Measurements from ENCODE around the gene RGS10.

Gene RGS10

DNA sequence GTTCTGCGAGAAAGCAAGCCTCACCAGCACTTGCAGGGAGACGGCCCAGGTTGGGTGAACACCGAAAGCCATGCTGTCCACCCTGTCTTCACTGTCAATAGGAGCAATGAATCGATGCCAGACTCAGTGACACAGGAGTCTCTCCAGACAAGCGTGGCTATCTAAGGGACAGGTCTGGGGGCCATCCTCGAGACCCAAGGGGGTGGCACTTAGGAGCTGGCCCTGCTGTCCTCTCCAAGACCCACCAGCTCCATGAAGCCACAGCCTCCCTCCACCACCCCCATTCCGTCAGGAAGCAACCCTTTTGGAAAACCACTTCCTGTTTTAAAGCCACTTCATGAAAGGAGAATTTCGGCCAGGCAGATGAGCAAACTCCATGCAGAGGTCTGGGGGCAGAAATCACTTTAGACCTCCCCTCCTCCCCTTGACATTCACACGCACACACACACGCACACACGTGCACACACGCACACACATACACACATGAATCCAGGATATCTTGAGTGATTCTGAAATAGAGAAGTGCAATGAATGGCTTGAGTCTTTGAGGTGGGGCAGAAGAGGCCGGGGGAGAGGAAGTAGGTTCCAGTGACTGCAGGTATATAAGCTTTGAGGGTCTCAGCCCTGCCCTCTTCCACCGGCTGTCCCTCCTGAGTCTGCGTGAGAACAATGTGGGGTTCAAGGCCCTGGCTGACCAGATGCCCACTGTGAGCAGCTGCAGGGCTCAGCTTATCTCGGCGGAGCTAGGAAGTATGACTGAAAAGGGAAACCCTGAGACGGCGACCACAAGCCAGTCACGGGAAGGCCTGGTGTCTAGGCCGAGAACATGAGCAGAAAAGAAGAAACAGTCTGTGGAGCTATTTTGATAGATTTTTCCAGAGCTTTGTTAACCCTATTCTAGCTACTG, 25.0 kb downstream of the RGS10 start:
- peak; percentile 55 for DNase-seq

DNA sequence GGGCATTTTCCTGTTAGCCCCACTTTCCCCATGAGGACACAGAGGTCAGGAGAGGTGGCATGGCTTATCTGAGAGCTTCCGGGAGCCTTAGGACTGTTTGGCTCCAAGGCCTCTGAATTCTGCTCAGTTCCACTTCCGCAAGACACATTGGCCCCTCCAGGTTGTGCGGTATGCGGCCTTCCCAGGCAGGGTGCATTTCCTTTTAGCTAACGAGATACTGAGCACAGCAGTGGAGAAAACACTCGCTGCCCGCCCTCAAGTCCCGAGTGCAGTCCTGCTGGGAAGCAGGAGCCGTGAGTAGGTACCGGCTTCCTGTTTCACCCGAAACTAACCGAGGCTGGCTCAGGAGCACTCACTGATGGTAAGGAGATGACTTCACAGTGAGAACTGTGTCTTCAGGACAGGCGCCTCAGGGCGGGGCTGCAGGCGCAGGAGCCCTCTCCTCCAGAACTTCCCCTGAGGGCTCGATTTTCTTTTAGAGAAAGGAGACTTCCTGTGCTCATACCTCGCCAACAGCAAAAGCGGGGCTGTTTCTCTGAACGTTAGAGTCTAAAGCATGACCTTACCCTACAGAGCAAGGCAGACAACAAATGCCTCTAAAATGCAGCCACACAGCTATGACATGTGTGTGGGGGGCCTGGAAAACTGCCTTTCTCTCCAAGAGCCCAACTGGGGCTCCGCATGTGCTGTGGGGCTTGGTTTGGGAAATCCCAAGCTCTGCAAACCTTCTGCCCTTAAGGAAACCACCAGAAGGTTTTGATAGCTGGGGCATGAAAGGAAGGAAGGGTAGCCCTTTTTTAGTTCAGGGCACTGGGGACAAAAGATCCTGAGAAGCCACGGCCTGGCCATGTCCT, 25.9 kb downstream of the RGS10 start:
- DNase-seq: peak; percentile 56

DNA sequence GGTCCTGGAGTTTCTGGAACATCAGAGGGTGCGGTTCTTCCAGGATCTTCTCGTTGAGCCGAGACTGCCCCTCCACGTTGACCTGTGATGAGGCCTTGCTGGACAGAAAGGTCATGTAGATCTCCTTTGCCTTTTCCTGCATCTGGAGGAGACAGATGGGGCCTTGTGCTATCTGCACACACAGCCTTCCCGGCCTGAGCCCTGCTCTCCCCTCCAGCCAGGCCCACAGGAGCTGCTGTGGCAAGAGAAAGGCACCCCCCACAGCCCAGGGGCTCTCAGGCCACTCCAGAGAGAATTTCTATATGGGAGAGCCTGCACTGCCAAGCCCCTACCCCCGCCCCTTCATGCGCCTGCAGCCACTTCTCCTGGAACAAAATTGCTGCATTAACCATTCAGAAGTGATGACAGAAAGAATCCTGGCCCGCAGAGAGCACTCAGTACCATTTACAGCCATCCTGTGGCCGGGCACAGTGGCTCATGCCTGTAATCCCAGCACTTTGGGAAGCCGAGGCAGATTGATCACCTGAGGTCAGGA, 26.9 kb downstream of the RGS10 start:
- DNase-seq: no peak

DNA sequence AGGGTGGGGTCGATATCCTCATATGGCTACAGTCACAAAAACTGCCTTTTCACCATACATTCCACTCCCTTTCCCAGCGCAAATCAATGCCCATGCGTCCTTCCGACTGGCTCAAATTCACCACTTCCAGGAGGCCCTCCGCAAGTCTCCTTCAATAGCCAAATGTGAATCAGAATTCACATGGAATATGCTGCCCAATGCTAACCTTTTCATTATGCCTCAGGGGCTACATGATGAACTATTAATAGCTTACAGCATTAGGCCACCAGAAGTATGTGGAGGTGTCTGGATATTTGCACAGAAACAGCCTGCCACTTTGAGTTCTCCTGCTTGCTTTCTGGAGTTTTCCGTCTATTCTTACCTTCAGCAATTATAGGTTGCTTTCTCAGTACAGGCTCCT, 27.7 kb downstream of the RGS10 start:
- no peak for DNase-seq

DNA sequence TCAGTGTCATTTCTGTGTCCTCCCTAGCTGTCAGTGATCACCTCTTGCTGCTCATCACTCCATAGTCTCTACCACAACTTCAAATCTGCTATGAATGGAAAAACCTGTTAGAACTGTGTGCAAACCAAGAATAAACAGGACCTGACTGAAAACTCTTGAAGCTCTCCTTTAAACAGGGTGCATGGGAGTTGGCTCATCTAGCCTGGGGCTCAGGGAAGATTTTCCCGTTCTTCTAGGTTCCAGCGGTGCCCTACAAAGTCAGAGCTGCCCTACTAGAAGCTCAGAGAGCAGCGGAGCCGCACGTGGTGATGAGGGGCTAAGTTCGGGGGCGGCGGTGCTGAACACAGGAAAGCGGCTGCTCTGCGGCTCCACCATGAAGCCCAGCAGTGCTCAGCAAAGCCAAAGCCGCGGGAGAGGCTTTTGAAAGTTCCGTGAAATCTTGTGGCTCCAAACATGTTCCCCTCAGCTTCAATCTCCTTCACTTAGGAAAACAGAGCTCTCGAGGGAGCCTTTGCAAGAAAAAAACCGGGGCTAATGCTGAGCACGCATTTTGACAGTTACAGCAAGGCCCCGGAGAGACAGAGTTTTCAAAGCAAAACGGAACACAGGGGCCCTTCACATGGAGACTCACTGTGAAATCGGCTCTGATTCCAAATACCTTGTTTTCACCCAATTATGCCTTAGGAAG, 30.5 kb downstream of the RGS10 start:
- DNase-seq: no peak

DNA sequence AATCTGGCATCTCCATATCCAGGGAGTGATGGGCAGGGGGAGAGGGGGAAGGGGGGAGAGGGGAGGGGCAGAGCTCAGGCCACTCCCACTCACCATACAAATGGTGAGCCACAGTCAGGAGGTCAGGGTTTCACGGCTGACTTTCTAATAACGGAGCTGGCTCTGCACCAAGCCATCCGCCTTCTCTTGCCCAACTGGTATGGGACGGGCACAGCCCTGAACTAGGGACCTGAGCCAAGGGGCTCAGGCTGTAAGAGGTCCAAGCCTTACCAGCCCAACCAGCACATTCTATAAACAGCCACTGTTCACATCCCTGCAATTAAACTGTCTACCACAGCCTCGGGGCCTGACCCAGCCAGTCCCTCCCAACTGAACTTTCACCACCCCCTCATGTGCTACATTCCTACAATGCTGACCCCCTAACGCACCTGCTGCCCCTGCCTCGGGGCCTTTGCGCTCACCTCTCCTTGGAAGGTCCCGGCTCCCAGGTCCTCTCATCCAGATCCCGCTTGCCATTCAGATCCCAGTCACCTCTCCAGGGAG, 32.5 kb downstream of the RGS10 start:
- DNase-seq: no peak

DNA sequence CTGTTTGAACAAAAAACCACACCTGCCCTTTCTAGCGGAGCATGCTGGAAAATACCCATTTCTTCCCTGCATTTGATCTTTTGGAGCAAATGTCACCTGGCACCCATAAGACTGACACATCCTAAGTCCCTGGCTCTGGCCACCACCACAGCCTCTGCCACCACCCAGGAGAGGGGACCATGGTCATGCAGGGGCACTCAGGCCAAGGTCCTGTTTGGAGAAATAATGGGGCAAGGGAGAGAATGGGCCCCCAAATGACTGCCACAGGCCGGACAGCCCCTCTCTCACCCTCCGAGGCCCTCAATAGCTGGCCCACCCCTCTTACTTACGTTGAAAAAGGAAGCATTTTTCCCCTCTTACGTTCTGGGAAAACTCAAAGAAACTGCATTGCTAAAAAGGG, 35.4 kb downstream of the RGS10 start:
- DNase-seq: no peak

DNA sequence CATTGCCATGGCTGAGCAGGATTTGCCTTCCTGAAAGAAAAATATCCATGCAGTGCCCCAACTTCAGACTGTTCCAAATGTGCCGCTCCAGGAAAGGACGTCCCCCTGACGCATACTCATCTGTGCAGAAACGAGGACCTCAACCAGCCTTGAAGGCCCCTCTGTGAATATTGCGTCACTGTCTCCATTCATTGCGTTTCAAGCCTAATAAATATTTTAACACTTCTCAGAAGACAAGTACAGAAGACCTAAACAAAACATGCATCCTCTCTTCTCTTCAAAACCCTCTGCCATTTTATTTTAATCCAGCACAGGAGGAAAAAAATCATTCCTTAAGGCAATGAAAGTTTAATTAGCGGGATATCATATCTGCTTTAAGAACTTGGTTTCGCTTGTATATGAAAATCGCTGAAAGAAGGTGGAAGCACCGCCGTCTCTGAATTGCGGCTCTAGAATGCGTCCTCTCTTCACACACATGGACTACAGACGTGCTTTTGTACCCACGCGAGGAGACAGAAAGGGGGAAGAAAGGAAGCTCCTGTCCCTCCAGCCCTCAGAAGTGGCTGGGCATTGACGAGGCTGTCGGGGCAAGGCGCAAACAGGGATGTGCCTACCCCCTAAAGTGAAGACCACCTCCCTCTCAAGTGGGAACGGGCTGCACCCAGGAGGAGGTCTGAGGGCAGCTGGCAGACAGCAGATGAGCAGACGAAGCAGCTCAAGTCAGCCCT, 36.8 kb downstream of the RGS10 start:
- no peak for DNase-seq

DNA sequence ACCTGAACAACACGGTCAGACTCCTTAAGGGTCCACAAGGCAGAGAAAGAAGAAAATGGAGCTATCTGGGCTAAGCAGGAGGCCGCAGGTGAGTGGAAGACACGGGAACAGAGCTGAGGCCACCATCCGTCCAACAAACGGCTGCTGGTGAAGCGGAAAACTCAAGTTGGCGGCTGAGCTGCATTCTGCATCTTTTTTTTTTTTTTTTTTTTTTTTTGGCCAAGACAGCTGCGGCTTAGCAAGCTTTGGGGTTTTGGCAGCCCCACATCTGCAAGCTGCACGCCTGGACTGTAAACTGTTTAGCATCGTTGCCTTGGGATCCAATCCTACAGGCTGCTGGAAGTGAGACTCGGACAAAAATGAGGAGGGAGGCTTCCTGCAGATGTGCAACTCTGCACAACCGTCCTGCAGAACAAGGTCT, 37.4 kb downstream of the RGS10 start:
- DNase-seq: no peak

DNA sequence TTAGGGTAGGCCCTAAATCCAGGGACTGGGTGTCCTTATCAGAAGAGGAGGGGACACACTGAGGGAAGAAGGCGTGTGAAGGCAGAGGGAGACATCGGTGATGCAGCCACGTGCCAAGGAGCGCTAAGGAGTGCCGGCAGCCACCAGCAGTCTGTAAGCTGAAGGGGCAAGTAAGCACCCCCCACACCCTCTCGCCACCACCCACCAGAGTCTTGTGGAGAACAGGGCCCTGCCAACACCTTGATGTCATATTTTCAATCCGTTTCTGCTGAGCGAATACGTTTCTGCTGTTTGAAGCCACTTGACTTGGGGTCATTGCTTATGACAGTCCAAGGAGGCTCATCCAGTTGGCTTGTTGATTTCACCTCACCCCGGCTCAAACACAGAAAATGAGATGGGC, 37.9 kb downstream of the RGS10 start:
- DNase-seq: no peak

DNA sequence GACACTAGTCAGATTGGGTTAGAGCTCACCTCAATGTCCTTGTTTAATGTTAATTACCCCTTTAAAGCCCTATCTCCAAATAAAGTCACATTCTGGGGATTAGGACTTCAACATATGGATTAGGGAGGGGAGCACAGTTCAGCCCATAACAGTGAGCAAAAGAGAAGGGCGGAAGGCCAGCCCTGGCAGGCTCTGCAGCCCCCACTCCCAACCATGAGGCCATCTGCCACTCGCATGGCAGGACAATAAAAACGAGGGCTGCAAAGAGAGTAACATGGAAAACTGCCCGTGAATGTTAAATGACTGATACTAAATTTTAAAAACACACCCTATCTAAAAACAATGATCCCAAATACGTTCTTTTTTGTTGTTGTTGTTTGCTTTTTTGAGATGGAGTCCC, 38.7 kb downstream of the RGS10 start:
- DNase-seq: no peak

DNA sequence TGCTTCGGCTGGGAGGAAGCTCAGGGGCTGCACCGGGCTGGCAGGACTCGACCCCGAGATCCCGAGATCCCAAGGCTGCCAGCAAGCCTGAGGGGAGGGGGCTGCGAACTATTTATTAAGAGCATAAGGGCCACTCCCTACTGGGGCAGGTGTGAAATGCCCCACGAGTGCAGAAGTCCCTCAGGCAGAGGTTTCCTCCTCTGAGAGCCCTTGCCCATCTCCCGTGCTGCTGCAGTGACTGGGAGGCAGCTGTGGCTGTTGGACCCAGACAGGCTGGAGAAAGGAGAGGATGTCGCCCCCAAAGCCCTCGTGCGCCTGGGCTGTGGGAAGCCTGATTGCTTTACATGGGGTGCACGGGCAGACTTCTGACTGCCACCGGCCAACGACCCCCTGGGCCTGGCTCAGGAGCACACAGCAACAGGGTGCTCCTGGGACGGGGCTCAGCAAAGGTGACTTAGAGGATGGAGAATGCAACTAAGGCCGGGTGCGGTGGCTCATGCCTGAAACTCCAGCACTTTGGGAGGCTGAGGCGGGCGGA, 39.8 kb downstream of the RGS10 start:
- DNase-seq: no peak

DNA sequence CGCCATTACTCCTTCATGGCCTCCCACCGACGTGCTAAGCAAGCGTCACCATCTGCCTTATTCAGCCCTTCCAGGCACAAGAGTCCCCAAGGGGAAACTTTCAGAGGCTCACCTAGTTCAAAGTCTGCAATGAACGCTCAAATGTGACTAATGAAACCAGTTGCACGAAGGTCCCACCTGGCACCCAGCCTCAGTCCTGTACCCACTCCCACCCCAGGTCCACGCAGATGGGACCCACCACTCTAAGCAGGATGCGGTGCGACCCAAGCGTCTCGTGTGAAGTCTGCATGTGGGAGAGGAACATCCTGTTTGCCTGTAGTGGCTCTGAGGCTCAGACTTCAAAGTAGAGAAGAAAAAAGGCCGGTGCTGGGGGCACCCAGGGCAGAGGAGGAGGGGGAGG, 40.3 kb downstream of the RGS10 start:
- peak; percentile 77 for DNase-seq

DNA sequence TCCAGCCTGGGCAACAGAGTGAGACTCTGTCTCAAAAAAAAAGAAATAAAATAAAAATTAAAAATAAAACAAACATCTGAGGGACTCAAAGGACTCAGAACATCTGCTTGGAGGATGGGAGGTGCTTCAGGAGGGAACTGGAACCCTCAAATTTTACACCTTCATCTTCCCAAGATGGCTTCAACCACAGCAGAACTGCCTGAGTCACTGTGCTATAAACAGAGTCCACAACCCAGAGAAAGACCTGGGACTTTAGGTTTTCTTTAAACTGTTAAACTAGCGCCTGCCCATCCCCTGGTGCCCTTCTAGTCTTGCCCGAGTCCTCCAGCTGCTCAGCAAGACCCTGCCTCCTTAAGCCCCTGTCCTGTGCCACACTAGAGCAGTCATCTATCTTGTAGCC, 40.8 kb downstream of the RGS10 start:
- no peak for DNase-seq

DNA sequence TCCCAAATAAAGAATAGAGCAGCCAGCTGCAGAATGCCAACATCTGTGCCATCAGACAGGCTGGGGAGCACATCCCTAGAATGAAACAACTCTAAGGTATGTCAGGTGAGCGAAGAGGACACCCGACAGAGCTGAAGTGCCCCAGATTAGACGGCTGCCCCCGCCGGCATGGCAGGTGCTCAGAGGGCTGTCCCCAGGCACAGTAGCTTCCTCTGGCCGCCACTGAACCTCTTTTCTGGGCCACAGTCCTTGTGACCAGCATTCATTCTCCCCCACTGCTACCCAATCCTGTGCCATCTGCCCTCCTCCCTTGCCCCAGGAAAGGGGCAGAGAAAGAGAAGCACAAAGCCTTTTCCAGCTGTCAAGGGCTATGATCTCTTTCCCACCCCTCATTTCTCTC, 41.7 kb downstream of the RGS10 start:
- DNase-seq: no peak

DNA sequence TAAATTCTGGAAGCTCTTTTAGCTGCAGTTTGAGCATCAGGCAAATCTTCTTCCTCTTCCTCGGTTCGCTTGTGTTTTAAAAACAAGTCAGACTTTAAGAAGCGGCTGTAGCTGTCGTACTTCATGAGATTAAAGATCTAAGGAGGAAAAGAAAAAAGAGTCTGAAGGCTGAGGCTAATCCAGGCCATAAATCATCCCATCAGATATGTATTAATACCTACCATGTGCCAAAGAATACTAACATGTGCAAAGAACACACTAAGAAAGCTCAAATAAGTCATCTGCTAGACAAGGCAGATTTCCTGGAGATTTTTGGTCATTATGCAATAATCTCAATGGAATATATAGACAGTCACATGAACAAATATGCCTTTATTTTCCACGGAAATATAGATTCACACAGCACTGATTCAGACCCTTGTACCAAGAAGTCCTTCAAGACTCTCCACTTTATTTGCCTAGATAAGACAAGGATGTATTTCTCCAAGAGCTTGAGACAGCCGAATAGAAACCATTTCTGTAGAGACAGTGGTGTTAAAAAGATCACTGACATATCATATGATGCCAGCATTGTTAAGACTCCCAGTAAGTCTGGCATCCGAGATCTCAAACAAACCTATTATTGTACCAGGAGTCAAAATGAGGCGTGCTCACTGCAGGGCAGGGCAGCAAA, 42.3 kb downstream of the RGS10 start:
- DNase-seq: no peak

DNA sequence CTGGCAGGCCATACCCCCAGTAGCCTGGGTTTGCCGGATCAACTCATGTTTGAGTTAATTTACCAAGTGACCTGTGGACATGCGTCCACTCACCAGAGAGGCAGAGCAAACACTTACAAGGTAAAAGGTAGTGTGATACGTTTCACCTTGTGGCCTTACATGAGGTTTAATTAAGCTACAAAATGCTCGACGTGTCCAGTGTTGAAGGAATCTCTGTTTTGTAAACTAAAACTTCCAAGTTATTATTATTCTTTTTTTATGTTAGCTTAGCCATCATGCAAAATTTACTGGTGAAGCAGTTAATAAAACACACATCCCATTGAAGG, 42.9 kb downstream of the RGS10 start:
- no peak for DNase-seq

DNA sequence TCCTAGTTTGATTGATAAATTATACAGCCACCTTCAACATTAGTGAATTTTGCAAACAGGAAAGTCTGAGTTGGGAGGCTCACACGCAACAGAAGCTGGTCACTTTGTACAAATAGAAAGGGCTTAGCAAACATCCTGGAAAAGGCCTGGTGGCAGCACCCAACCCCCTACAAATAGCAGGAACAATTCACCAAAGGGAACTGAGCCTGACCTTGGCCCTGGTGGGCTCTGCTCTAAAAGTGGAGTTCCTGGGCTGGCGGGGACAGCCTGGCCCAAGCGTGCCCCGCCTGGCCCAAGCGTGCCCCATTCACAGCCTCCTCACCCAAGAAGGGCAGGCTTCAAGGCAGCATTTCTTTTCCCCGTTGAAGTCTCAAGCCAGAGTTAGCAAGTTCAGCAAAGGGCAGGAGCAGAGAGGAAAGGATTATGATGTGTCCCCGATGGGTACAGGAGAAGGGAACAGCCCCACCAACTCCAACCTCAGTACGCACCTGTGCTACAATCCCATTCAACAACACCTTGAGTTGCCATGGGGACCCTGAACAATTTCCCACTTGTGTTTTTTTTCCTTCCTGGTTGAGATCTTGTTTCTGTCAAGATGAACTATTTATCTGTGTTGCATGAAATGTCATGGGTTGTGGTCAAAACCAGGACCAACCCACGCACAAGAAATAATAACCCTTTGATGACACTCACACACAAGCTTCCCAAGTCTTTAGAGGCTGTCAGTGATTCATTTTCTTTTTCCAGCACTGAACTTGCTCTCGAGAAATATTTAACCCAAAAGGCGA, 43.4 kb downstream of the RGS10 start:
- no peak for DNase-seq

DNA sequence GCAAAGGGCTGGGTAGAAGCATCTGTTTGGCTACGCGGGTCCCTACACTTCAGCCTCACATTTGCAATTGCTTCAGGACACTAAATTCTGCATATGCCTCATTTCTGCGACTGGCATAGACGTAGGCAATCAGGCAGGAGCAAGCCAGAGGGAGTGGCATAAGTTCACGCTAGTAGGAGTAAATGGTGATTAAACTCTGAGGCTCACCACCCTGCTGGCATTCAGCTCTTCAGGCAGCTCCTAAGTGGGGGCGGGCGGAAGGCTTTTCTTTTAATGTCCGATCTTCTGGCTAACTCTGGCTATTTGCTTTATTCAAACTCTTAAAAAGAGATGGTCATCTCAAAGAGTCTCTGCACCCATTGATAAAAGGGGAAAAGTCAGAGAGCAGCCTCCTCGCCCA, 45.3 kb downstream of the RGS10 start:
- DNase-seq: no peak

DNA sequence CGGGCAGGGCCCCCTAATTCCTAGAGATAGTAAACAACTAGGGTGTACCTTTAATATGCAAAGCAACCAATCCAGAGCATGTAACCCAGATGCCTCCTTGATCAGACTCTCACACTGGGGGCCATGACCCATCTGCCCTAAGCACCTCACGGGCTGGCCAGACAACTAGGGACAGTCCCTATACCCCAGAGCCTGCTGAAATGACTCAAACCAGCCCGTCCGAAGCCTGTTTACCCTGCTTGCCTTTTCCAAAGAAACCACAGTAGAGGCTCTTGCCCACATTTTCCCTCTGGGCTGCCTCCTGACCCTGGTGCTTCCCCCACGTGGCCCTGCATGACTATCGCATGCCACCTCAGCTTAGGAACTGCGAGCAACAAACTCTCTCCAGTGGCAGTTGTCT, 46.2 kb downstream of the RGS10 start:
- no peak for DNase-seq

DNA sequence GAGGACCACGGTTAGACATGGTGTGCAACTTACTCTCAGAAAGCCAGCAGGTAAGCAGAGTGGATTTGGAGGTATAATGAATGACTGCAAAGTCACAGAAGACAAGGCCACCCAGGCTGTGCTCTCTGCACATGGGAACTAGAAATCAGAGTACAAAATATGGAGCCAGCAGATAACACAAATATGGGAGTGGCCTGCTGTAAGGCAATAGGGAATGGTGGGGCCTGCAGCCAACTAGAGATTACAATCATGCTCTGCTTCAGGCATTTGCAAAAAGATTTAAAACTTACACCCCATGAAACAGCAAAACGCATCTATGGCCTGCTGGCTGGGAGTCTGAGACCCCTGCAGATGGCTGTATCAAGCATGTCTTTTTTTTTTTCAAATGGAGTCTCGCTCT, 47.0 kb downstream of the RGS10 start:
- no peak for DNase-seq
